Stimulated activated naive CD4-positive, alpha-beta T cell (primary cell): Measurements from ENCODE around the gene IGSF11.
A peak's percentile ranks its signal among the peaks of the same experiment; 100 is the strongest.
"Not testable (repeated sequence)": the region's sequence is repeated elsewhere in the genome, so short reads cannot be mapped to it uniquely, and the experiment has no call there.

Source experiments
- DNase-seq, 6 experiments: peaks; one replicate each; lab custom pipeline; 2025; lab: John Stamatoyannopoulos, UW

The IGSF11 gene

GRCh38 chr3:118988198-118989130 lies 46.2 kb downstream of the IGSF11 start:
- no peak for DNase-seq

- DNase-seq, result no peak
Measured at GRCh38 chr3:118987477-118987876, 47.2 kb downstream of the IGSF11 start.

- DNase-seq, result no peak
Measured at GRCh38 chr3:118986734-118987133, 47.9 kb downstream of the IGSF11 start.

- DNase-seq, result no peak
Measured at GRCh38 chr3:118984699-118985098, 49.9 kb downstream of the IGSF11 start.

GRCh38 chr3:118981494-118982134 lies 53.0 kb downstream of the IGSF11 start:
- DNase-seq, result no peak

GRCh38 chr3:118980832-118981231 lies 53.8 kb downstream of the IGSF11 start:
- DNase-seq, result no peak

GRCh38 chr3:118978393-118978758 lies 56.3 kb downstream of the IGSF11 start:
- no peak for DNase-seq

GRCh38 chr3:118977671-118978392 lies 56.8 kb downstream of the IGSF11 start:
- no peak for DNase-seq

- DNase-seq, result no peak
Measured at GRCh38 chr3:118977118-118977517, 57.5 kb downstream of the IGSF11 start.

- not testable (repeated sequence) for DNase-seq
Measured at GRCh38 chr3:118975476-118975875, 59.2 kb downstream of the IGSF11 start.

GRCh38 chr3:118974356-118975097 lies 60.1 kb downstream of the IGSF11 start:
- DNase-seq, result no peak

GRCh38 chr3:118973050-118973449 lies 61.6 kb downstream of the IGSF11 start:
- no peak for DNase-seq

GRCh38 chr3:118970819-118971218 lies 63.8 kb downstream of the IGSF11 start:
- no peak for DNase-seq

GRCh38 chr3:118968640-118969039 lies 66.0 kb downstream of the IGSF11 start:
- no peak for DNase-seq

- DNase-seq, result no peak
Measured at GRCh38 chr3:118968111-118968510, 66.5 kb downstream of the IGSF11 start.

- DNase-seq, result no peak
Measured at GRCh38 chr3:118966700-118967099, 67.9 kb downstream of the IGSF11 start.

- DNase-seq, result no peak
Measured at GRCh38 chr3:118963711-118964110, 70.9 kb downstream of the IGSF11 start.

- no peak for DNase-seq
Measured at GRCh38 chr3:118960876-118961450, 73.7 kb downstream of the IGSF11 start.

GRCh38 chr3:118955914-118956556 lies 78.6 kb downstream of the IGSF11 start:
- DNase-seq, result peak in 3 of 6 experiments; percentile 62 to 66 (median 66)

GRCh38 chr3:118951089-118951488 lies 83.6 kb downstream of the IGSF11 start:
- no peak for DNase-seq
